GM19452 (cell line): ENCODE measurements around the gene ATAT1.

Experiments
- ATAC-seq: cut with Tn5 transposase; IDR thresholded peaks from one replicate; pipeline ENCODE4 v1.9.1; 2021; ENCODE audit not compliant: unreplicated experiment

ATAT1 gene

GRCh38 chr6:30683183-30683979, 56.7 kb downstream of the ATAT1 start:
- ATAC-seq = no peak

GRCh38 chr6:30683980-30684338, 57.3 kb downstream of the ATAT1 start:
- ATAC-seq = no peak

- no peak for ATAC-seq
Measured at GRCh38 chr6:30684386-30685156, 57.9 kb downstream of the ATAT1 start.

GRCh38 chr6:30685157-30686008, 58.7 kb downstream of the ATAT1 start:
- ATAC-seq = no peak

GRCh38 chr6:30686009-30686907, 59.6 kb downstream of the ATAT1 start, which contains the start of gene PPP1R18:
Gene PPP1R18, minus strand, starts transcription at chr6:30686645. Its CDS starts 627 bp downstream, at chr6:30686018.
- ATAC-seq = no peak

- peak; percentile 46 for ATAC-seq
Measured at GRCh38 chr6:30686908-30687658, 60.4 kb downstream of the ATAT1 start.

GRCh38 chr6:30687659-30688431, 61.2 kb downstream of the ATAT1 start:
- ATAC-seq = no peak

- no peak for ATAC-seq
Measured at GRCh38 chr6:30688569-30688968, 61.9 kb downstream of the ATAT1 start.

- no peak for ATAC-seq
Measured at GRCh38 chr6:30689022-30689865, 62.6 kb downstream of the ATAT1 start.

- no peak for ATAC-seq
Measured at GRCh38 chr6:30689985-30690384, 63.3 kb downstream of the ATAT1 start.

- ATAC-seq = peak; percentile 33
Measured at GRCh38 chr6:30690403-30691207, 63.9 kb downstream of the ATAT1 start, which contains the start of gene NRM. Gene NRM, minus strand, starts transcription at chr6:30690984. Its CDS starts 10 bp downstream, at chr6:30690974.

GRCh38 chr6:30691208-30691847, 64.7 kb downstream of the ATAT1 start:
- ATAC-seq = no peak
